Lung (tissue), 12 donors: Measurements from ENCODE around the gene SLC66A2. TPM values are rescaled to one million over a fixed set of nuclear protein-coding genes. Genes with fewer than 3 reads are reported as not detected.

Experiments
- ATAC-seq: fragments of 200-7000 bp; cut with Tn5 transposase; one replicate; pipeline ENCODE4 v1.9.1; 2020; ENCODE audit warnings: moderate number of reproducible peaks; ENCODE audit not compliant: insufficient read depth, low FRiP score
- DNase-seq, 3 donors: peaks; one replicate each; pipeline ENCODE4 v3.0.0-alpha.2; 2013 to 2017
- H3K27ac ChIP-seq, 2 donors: one replicate each; pipeline ENCODE4 v1.5.1; 2013; ENCODE audit warnings: mild to moderate bottlenecking in 2 of 2, moderate library complexity in 2 of 2, control low read depth in 1 of 2, inconsistent platforms in 1 of 2, low read depth in 1 of 2, low read length in 1 of 2
- H3K27me3 ChIP-seq, 3 donors: one replicate each; pipeline ENCODE4 v1.5.1; 2013; ENCODE audit warnings: low read length in 2 of 3; ENCODE audit not compliant: control insufficient read depth in 3 of 3, insufficient read depth in 3 of 3
- H3K36me3 ChIP-seq, 4 donors: one replicate each; pipeline ENCODE4 v1.5.1; 2013; ENCODE audit warnings: low read length in 4 of 4, mild to moderate bottlenecking in 1 of 4, moderate library complexity in 1 of 4; ENCODE audit not compliant: control insufficient read depth in 4 of 4, insufficient read depth in 4 of 4
- H3K4me1 ChIP-seq, 5 donors: one replicate each; pipeline ENCODE4 v1.5.1; 2013; ENCODE audit warnings: low read length in 5 of 5, mild to moderate bottlenecking in 2 of 5, moderate library complexity in 1 of 5; ENCODE audit not compliant: control insufficient read depth in 5 of 5, insufficient read depth in 5 of 5
- H3K4me3 ChIP-seq: one replicate; pipeline ENCODE4 v1.5.1; 2013; ENCODE audit warnings: mild to moderate bottlenecking, control low read depth, moderate library complexity
- H3K9ac ChIP-seq, 2 donors: one replicate each; pipeline ENCODE4 v1.5.1; 2013; ENCODE audit warnings: low read length in 2 of 2, control low read depth in 1 of 2; ENCODE audit not compliant: insufficient read depth in 1 of 2
- H3K9me3 ChIP-seq, 4 donors: one replicate each; pipeline ENCODE4 v1.5.1; 2013; ENCODE audit warnings: low read length in 3 of 4, mild to moderate bottlenecking in 1 of 4, moderate library complexity in 1 of 4; ENCODE audit not compliant: control insufficient read depth in 4 of 4, insufficient read depth in 3 of 4
- WGBS, 2 donors: extraction: QIAGEN DNeasy Blood & Tissue Kit; methylation state at CpG; one replicate each; pipeline ENCODE4 v1.1.7; 2013; 5-methylcytosine and 5-hydroxymethylcytosine counted together
- polyA plus RNA-seq, 2 donors: library from polyadenylated mRNA; stranded (reverse); fragments of 200-250 nt; gene quantifications; one replicate each; pipeline ENCODE4 v1.2.1, GENCODE V29; 2013
- total RNA-seq, 2 donors: library from RNA; depleted of rRNA in 1 of 2; stranded (reverse); fragments of >200 nt in 1 of 2; gene quantifications; one replicate each; pipeline ENCODE4 v1.2.1, GENCODE V29; 2014 to 2021
- TF ChIP-seq, protein P1 (sequence below): IDR thresholded peaks from 2 replicates; pipeline ENCODE4 v1.5.1; 2012; ENCODE audit warnings: mild to moderate bottlenecking; ENCODE audit errors: control extremely low read depth, extremely low read depth
- donor health status: control.
- donor health status: control.
- donor health status: Bipolar disorder and iron deficiency.
- donor health status: healthy.
- donor health status: DM: yes; HTN: yes; CAD: no.

The SLC66A2 gene
- total and polyA plus RNA-seq, 4 donors: 26.5 to 71.8 (median 62.3) TPM

GRCh38 chr18:79983793-79984192 lies 32.3 kb upstream of the SLC66A2 start:
- 89 to 92% methylated on average over 7 of the region's 7 CpGs for WGBS, 2 donors
- H3K36me3 ChIP-seq: peaks cover 2 to 8% (median 6%) of the 10 kb centered on the region in 4 donors
- H3K9ac ChIP-seq: no peak overlapping the region
- TF ChIP-seq, protein P1, sequence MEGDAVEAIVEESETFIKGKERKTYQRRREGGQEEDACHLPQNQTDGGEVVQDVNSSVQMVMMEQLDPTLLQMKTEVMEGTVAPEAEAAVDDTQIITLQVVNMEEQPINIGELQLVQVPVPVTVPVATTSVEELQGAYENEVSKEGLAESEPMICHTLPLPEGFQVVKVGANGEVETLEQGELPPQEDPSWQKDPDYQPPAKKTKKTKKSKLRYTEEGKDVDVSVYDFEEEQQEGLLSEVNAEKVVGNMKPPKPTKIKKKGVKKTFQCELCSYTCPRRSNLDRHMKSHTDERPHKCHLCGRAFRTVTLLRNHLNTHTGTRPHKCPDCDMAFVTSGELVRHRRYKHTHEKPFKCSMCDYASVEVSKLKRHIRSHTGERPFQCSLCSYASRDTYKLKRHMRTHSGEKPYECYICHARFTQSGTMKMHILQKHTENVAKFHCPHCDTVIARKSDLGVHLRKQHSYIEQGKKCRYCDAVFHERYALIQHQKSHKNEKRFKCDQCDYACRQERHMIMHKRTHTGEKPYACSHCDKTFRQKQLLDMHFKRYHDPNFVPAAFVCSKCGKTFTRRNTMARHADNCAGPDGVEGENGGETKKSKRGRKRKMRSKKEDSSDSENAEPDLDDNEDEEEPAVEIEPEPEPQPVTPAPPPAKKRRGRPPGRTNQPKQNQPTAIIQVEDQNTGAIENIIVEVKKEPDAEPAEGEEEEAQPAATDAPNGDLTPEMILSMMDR: no peak
- no peaks in the 10 kb centered on the region for H3K27me3 ChIP-seq
- DNase-seq (no peak), ATAC-seq (no peak)
- no peak overlapping the region for H3K27ac ChIP-seq
- no peak overlapping the region for H3K4me3 ChIP-seq
- H3K9me3 ChIP-seq: no peaks in the 10 kb centered on the region
- peaks cover 0 to 16% (median 8%) of the 10 kb centered on the region in 5 donors for H3K4me1 ChIP-seq

- Histone ChIP-seq H3K27ac (peak overlapping the region in 1 of 2 donors; percentile 42), H3K4me1 (peaks cover 0 to 16% (median 8%) of the 10 kb centered on the region in 5 donors), H3K36me3 (peaks cover 2 to 8% (median 6%) of the 10 kb centered on the region in 4 donors), H3K9me3 (no peaks in the 10 kb centered on the region), H3K27me3 (no peaks in the 10 kb centered on the region), H3K9ac (no peak overlapping the region), H3K4me3 (no peak overlapping the region)
- TF ChIP-seq, protein P1: no peak
- no peak for ATAC-seq
- 69 to 83% methylated on average over 4 of the region's 4 CpGs for WGBS, 2 donors
- no peak for DNase-seq
These were observed 31.8 kb upstream of the SLC66A2 start for GRCh38 chr18:79983253-79983652.

DNA sequence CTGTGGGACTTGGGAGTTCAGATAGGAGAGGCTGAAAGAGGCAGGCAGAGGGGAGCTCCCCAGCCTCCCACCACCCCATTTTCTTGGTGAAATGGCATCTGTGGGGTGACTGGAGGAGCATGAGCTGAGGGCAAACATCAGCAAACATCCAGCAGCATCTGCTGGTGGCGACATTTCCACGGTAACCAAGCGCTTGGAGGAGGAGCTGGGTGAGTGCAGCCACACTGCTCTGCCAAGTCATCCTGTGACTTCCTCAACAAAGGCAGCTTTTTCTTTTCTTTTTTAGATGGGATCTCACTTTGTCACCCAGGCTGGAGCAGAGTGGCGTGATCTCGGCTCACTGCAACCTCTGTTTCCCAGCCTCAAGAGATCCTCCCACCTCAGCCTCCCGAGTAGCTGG lies 31.3 kb upstream of the SLC66A2 start:
- Histone ChIP-seq H3K9me3 (no peaks in the 10 kb centered on the region), H3K9ac (no peak overlapping the region), H3K27me3 (no peaks in the 10 kb centered on the region), H3K27ac (peak overlapping the region in 1 of 2 donors; percentile 42), H3K4me3 (no peak overlapping the region), H3K36me3 (peaks cover 2 to 8% (median 6%) of the 10 kb centered on the region in 4 donors), H3K4me1 (peaks cover 0 to 16% (median 8%) of the 10 kb centered on the region in 5 donors)
- 64 to 72% methylated on average over 6 of the region's 6 CpGs for WGBS, 2 donors
- DNase-seq (no peak), ATAC-seq (no peak)
- TF ChIP-seq, protein P1: no peak

DNA sequence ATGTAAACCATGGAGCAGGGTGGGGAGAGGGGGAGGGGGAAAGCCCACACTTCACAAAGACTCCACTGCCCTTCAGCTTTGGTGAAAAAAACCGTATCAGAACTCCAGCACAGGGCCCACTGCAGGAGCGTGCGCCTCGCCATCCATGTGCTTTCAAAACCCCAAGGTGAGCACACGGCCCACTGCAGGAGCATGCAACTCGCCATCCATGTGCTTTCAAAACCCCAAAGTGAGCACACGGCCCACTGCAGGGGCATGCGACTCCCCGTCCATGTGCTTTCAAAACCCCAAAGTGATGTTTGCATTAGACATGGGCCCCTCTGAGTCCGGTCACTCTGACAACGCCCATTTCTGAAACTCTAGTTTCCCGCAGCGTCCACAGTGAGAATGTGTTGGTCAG lies 29.1 kb upstream of the SLC66A2 start:
- H3K9me3 ChIP-seq: no peaks in the 10 kb centered on the region
- H3K27me3 ChIP-seq: no peaks in the 10 kb centered on the region
- WGBS, 2 donors: 85 to 87% methylated on average over 13 of the region's 13 CpGs
- H3K9ac ChIP-seq: no peak overlapping the region
- TF ChIP-seq, protein P1: no peak
- H3K27ac ChIP-seq: no peak overlapping the region
- no peak overlapping the region for H3K4me3 ChIP-seq
- ATAC-seq (no peak), DNase-seq (no peak)
- peaks cover 4 to 13% (median 8%) of the 10 kb centered on the region in 4 donors for H3K36me3 ChIP-seq
- peaks cover 0 to 10% (median 0%) of the 10 kb centered on the region in 5 donors for H3K4me1 ChIP-seq
